Liver (tissue), 3 donors: ENCODE results near the gene PGA5.

Experiments used
- CTCF ChIP-seq: fragments of 150-350 bp; IDR thresholded peaks from 2 replicates; pipeline ENCODE4 v1.5.1; 2017; ENCODE audit warnings: improper control_type of control experiment, low read depth, low read length; ENCODE audit not compliant: missing input control
- TF ChIP-seq, protein P1 (sequence below): IDR thresholded peaks from 2 replicates; pipeline ENCODE4 v1.6.1; 2016; ENCODE audit warnings: antibody characterized with exemption
- TF ChIP-seq, protein P2 (sequence below): IDR thresholded peaks from 2 replicates; pipeline ENCODE4 v1.6.1; 2016; ENCODE audit warnings: antibody characterized with exemption, mild to moderate bottlenecking
- donor health status: healthy.
- donor health status: healthy.

GRCh38 chr11:61194169-61194671 lies 46.8 kb upstream of the PGA5 start:
- no peak for TF ChIP-seq CTCF
- TF ChIP-seq, protein P1, sequence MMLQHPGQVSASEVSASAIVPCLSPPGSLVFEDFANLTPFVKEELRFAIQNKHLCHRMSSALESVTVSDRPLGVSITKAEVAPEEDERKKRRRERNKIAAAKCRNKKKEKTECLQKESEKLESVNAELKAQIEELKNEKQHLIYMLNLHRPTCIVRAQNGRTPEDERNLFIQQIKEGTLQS: no peak
- TF ChIP-seq, protein P2, sequence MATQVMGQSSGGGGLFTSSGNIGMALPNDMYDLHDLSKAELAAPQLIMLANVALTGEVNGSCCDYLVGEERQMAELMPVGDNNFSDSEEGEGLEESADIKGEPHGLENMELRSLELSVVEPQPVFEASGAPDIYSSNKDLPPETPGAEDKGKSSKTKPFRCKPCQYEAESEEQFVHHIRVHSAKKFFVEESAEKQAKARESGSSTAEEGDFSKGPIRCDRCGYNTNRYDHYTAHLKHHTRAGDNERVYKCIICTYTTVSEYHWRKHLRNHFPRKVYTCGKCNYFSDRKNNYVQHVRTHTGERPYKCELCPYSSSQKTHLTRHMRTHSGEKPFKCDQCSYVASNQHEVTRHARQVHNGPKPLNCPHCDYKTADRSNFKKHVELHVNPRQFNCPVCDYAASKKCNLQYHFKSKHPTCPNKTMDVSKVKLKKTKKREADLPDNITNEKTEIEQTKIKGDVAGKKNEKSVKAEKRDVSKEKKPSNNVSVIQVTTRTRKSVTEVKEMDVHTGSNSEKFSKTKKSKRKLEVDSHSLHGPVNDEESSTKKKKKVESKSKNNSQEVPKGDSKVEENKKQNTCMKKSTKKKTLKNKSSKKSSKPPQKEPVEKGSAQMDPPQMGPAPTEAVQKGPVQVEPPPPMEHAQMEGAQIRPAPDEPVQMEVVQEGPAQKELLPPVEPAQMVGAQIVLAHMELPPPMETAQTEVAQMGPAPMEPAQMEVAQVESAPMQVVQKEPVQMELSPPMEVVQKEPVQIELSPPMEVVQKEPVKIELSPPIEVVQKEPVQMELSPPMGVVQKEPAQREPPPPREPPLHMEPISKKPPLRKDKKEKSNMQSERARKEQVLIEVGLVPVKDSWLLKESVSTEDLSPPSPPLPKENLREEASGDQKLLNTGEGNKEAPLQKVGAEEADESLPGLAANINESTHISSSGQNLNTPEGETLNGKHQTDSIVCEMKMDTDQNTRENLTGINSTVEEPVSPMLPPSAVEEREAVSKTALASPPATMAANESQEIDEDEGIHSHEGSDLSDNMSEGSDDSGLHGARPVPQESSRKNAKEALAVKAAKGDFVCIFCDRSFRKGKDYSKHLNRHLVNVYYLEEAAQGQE: no peak
